Measurements from ENCODE around the gene GDI2.

Gene GDI2

GRCh38 chr10:5751601-5752253, 61.5 kb downstream of the GDI2 start:
- no peak overlapping the region for H3K4me3 ChIP-seq (ENCODE audit: low read length)
- peaks cover 3% of the 10 kb centered on the region for H3K36me3 ChIP-seq (ENCODE audit: control insufficient read depth, insufficient read depth, low read length)
- H3K9ac ChIP-seq (ENCODE audit: low read length) = no peak overlapping the region
- peaks cover 6% of the 10 kb centered on the region for H3K79me2 ChIP-seq (ENCODE audit: control insufficient read depth, insufficient read depth, low read length)
- no peaks in the 10 kb centered on the region for H3K27me3 ChIP-seq (ENCODE audit: insufficient read depth, low read length, poor library complexity)
- no peak overlapping the region for H2BK5ac ChIP-seq (ENCODE audit: low read length)
- no CpG with 5 or more reads among the region's 6 CpGs for WGBS (ENCODE audit: extremely low coverage, insufficient coverage, low lambda C conversion rate)
- H2BK120ac ChIP-seq (ENCODE audit: low read depth, low read length) = no peak overlapping the region
- H3K4me2 ChIP-seq (ENCODE audit: low read length) = no peak overlapping the region
- H3K4me1 ChIP-seq (ENCODE audit: control insufficient read depth, low read depth, low read length) = peaks cover 7% of the 10 kb centered on the region
- no peak overlapping the region for H2AK5ac ChIP-seq (ENCODE audit: low read length)
- H2BK15ac ChIP-seq (replicated peaks; ENCODE audit: low read depth) = no peak overlapping the region
- H3K27ac ChIP-seq (ENCODE audit: low read depth, low read length) = no peak overlapping the region
- peaks cover 9% of the 10 kb centered on the region for H3K79me1 ChIP-seq (ENCODE audit: low read length)
- no peak overlapping the region for H3K18ac ChIP-seq (ENCODE audit: low read length)
- H4K8ac ChIP-seq (ENCODE audit: low read depth, low read length) = no peak overlapping the region
- H3K23ac ChIP-seq (ENCODE audit: low read length) = no peak overlapping the region
- peak; percentile 44 for DNase-seq
- H3K56ac ChIP-seq (ENCODE audit: low read length) = no peak overlapping the region
- no peak overlapping the region for H3K4ac ChIP-seq (ENCODE audit: low read depth, low read length)
- H4K5ac ChIP-seq (ENCODE audit: low read length) = no peak overlapping the region

DNA sequence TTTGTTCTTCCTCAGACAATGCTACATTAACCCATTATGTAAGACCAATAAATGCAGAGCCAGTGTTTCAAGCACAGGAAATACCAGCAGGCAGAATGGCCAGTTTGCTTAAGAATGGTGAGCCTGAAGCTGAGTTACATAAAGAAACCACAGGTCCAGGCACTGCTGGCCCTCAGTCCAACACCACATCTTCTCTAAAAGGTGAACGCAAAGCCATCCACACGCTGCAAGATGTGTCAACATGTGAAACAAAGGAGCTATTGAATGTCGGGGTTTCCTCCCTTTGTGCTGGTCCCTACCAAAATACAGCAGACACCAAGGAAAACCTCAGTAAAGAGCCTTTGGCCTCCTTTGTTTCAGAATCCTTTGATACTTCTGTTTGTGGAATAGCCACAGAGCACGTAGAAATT, 64.8 kb downstream of the GDI2 start:
- Histone ChIP-seq H2BK15ac (replicated peaks; ENCODE audit: low read depth) (no peak overlapping the region), H4K8ac (ENCODE audit: low read depth, low read length) (no peak overlapping the region), H3K27me3 (ENCODE audit: insufficient read depth, low read length, poor library complexity) (no peaks in the 10 kb centered on the region), H3K23ac (ENCODE audit: low read length) (no peak overlapping the region), H3K4me2 (ENCODE audit: low read length) (no peak overlapping the region), H3K36me3 (ENCODE audit: control insufficient read depth, insufficient read depth, low read length) (peaks cover 10% of the 10 kb centered on the region), H2AK5ac (ENCODE audit: low read length) (no peak overlapping the region), H3K18ac (ENCODE audit: low read length) (no peak overlapping the region), H3K4me3 (ENCODE audit: low read length) (no peak overlapping the region), H3K9ac (ENCODE audit: low read length) (no peak overlapping the region), H3K4ac (ENCODE audit: low read depth, low read length) (no peak overlapping the region), H3K79me1 (ENCODE audit: low read length) (peaks cover 9% of the 10 kb centered on the region), H3K27ac (ENCODE audit: low read depth, low read length) (no peak overlapping the region), H4K5ac (ENCODE audit: low read length) (no peak overlapping the region), H2BK5ac (ENCODE audit: low read length) (no peak overlapping the region), H3K56ac (ENCODE audit: low read length) (no peak overlapping the region), H2BK120ac (ENCODE audit: low read depth, low read length) (no peak overlapping the region), H3K4me1 (ENCODE audit: control insufficient read depth, low read depth, low read length) (peaks cover 7% of the 10 kb centered on the region), H3K79me2 (ENCODE audit: control insufficient read depth, insufficient read depth, low read length) (peaks cover 6% of the 10 kb centered on the region)
- WGBS (ENCODE audit: extremely low coverage, insufficient coverage, low lambda C conversion rate) = no CpG with 5 or more reads among the region's 4 CpGs
- no peak for DNase-seq

- Histone ChIP-seq H4K5ac (ENCODE audit: low read length) (no peak overlapping the region), H2BK5ac (ENCODE audit: low read length) (no peak overlapping the region), H3K4ac (ENCODE audit: low read depth, low read length) (no peak overlapping the region), H3K27ac (ENCODE audit: low read depth, low read length) (no peak overlapping the region), H3K56ac (ENCODE audit: low read length) (no peak overlapping the region), H3K4me2 (ENCODE audit: low read length) (no peak overlapping the region), H3K23ac (ENCODE audit: low read length) (no peak overlapping the region), H2BK120ac (ENCODE audit: low read depth, low read length) (no peak overlapping the region), H2BK15ac (replicated peaks; ENCODE audit: low read depth) (no peak overlapping the region), H3K79me2 (ENCODE audit: control insufficient read depth, insufficient read depth, low read length) (no peaks in the 10 kb centered on the region), H3K36me3 (ENCODE audit: control insufficient read depth, insufficient read depth, low read length) (peaks cover 10% of the 10 kb centered on the region), H3K27me3 (ENCODE audit: insufficient read depth, low read length, poor library complexity) (no peaks in the 10 kb centered on the region), H2AK5ac (ENCODE audit: low read length) (no peak overlapping the region), H3K4me3 (ENCODE audit: low read length) (no peak overlapping the region), H3K18ac (ENCODE audit: low read length) (no peak overlapping the region), H3K4me1 (ENCODE audit: control insufficient read depth, low read depth, low read length) (no peaks in the 10 kb centered on the region), H3K9ac (ENCODE audit: low read length) (no peak overlapping the region), H4K8ac (ENCODE audit: low read depth, low read length) (no peak overlapping the region), H3K79me1 (ENCODE audit: low read length) (no peaks in the 10 kb centered on the region)
- DNase-seq = no peak
- WGBS (ENCODE audit: extremely low coverage, insufficient coverage, low lambda C conversion rate) = no CpG with 5 or more reads among the region's 4 CpGs
Observed at GRCh38 chr10:5746197-5746596, 67.0 kb downstream of the GDI2 start.

DNA sequence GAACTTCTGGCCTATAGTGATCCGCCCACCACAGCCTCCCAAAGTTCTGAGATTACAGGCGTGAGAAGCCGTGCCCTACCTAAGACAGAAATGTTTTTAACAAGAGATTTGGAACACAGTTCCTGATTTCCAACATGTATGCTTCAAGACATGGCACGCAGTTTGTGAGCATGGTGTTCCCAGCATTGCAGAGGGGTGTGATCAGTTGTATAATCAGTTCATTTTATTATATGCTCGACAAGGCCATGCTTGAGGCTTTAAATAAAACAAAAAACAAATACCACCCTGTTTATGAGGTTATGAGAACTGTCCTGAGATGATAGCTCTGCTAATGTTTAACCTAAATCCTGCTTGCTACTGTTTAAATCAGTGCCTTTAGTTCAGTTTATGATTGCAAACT, 68.4 kb downstream of the GDI2 start:
- WGBS (ENCODE audit: extremely low coverage, insufficient coverage, low lambda C conversion rate) = no CpG with 5 or more reads among the region's 5 CpGs
- H3K27ac ChIP-seq (ENCODE audit: low read depth, low read length) = no peak overlapping the region
- no peak overlapping the region for H3K56ac ChIP-seq (ENCODE audit: low read length)
- no peak overlapping the region for H3K23ac ChIP-seq (ENCODE audit: low read length)
- no peak overlapping the region for H3K4me2 ChIP-seq (ENCODE audit: low read length)
- no peaks in the 10 kb centered on the region for H3K27me3 ChIP-seq (ENCODE audit: insufficient read depth, low read length, poor library complexity)
- H3K36me3 ChIP-seq (ENCODE audit: control insufficient read depth, insufficient read depth, low read length) = peaks cover 12% of the 10 kb centered on the region
- H2AK5ac ChIP-seq (ENCODE audit: low read length) = no peak overlapping the region
- H3K18ac ChIP-seq (ENCODE audit: low read length) = no peak overlapping the region
- H2BK15ac ChIP-seq (replicated peaks; ENCODE audit: low read depth) = no peak overlapping the region
- H3K9ac ChIP-seq (ENCODE audit: low read length) = no peak overlapping the region
- H3K4ac ChIP-seq (ENCODE audit: low read depth, low read length) = no peak overlapping the region
- no peaks in the 10 kb centered on the region for H3K79me1 ChIP-seq (ENCODE audit: low read length)
- H4K5ac ChIP-seq (ENCODE audit: low read length) = no peak overlapping the region
- H2BK120ac ChIP-seq (ENCODE audit: low read depth, low read length) = no peak overlapping the region
- no peaks in the 10 kb centered on the region for H3K79me2 ChIP-seq (ENCODE audit: control insufficient read depth, insufficient read depth, low read length)
- H3K4me3 ChIP-seq (ENCODE audit: low read length) = no peak overlapping the region
- H2BK5ac ChIP-seq (ENCODE audit: low read length) = no peak overlapping the region
- DNase-seq = no peak
- H3K4me1 ChIP-seq (ENCODE audit: control insufficient read depth, low read depth, low read length) = no peaks in the 10 kb centered on the region
- no peak overlapping the region for H4K8ac ChIP-seq (ENCODE audit: low read depth, low read length)

- Histone ChIP-seq H3K23ac (ENCODE audit: low read length) (no peak overlapping the region), H3K36me3 (ENCODE audit: control insufficient read depth, insufficient read depth, low read length) (peaks cover 12% of the 10 kb centered on the region)
- WGBS (ENCODE audit: extremely low coverage, insufficient coverage, low lambda C conversion rate) = no CpG with 5 or more reads among the region's 5 CpGs
Observed at GRCh38 chr10:5743736-5744135, 69.5 kb downstream of the GDI2 start.

GRCh38 chr10:5742116-5742515, 71.1 kb downstream of the GDI2 start:
- H3K4me3 ChIP-seq (ENCODE audit: low read length) = no peak overlapping the region
- peaks cover 2% of the 10 kb centered on the region for H3K79me1 ChIP-seq (ENCODE audit: low read length)
- no peak overlapping the region for H2BK15ac ChIP-seq (replicated peaks; ENCODE audit: low read depth)
- no peak overlapping the region for H2BK5ac ChIP-seq (ENCODE audit: low read length)
- no peak overlapping the region for H3K4ac ChIP-seq (ENCODE audit: low read depth, low read length)
- no peak overlapping the region for H2AK5ac ChIP-seq (ENCODE audit: low read length)
- H3K36me3 ChIP-seq (ENCODE audit: control insufficient read depth, insufficient read depth, low read length) = peaks cover 11% of the 10 kb centered on the region
- H3K4me1 ChIP-seq (ENCODE audit: control insufficient read depth, low read depth, low read length) = no peaks in the 10 kb centered on the region
- WGBS (ENCODE audit: extremely low coverage, insufficient coverage, low lambda C conversion rate) = no CpG with 5 or more reads among the region's 6 CpGs
- H3K27me3 ChIP-seq (ENCODE audit: insufficient read depth, low read length, poor library complexity) = no peaks in the 10 kb centered on the region
- H4K5ac ChIP-seq (ENCODE audit: low read length) = no peak overlapping the region
- no peak overlapping the region for H2BK120ac ChIP-seq (ENCODE audit: low read depth, low read length)
- no peak overlapping the region for H3K27ac ChIP-seq (ENCODE audit: low read depth, low read length)
- no peak overlapping the region for H3K56ac ChIP-seq (ENCODE audit: low read length)
- no peaks in the 10 kb centered on the region for H3K79me2 ChIP-seq (ENCODE audit: control insufficient read depth, insufficient read depth, low read length)
- no peak overlapping the region for H3K4me2 ChIP-seq (ENCODE audit: low read length)
- H3K18ac ChIP-seq (ENCODE audit: low read length) = no peak overlapping the region
- no peak for DNase-seq
- no peak overlapping the region for H4K8ac ChIP-seq (ENCODE audit: low read depth, low read length)
- H3K23ac ChIP-seq (ENCODE audit: low read length) = no peak overlapping the region
- H3K9ac ChIP-seq (ENCODE audit: low read length) = no peak overlapping the region

More at GRCh38 chr10:5743736-5744135, 69.5 kb downstream of the GDI2 start:
- no peak for DNase-seq
- Histone ChIP-seq H3K18ac (ENCODE audit: low read length) (no peak overlapping the region), H3K79me2 (ENCODE audit: control insufficient read depth, insufficient read depth, low read length) (no peaks in the 10 kb centered on the region), H3K79me1 (ENCODE audit: low read length) (no peaks in the 10 kb centered on the region), H3K4me1 (ENCODE audit: control insufficient read depth, low read depth, low read length) (no peaks in the 10 kb centered on the region), H3K4me2 (ENCODE audit: low read length) (no peak overlapping the region), H3K56ac (ENCODE audit: low read length) (no peak overlapping the region), H4K5ac (ENCODE audit: low read length) (no peak overlapping the region), H2BK5ac (ENCODE audit: low read length) (no peak overlapping the region), H3K4ac (ENCODE audit: low read depth, low read length) (no peak overlapping the region), H4K8ac (ENCODE audit: low read depth, low read length) (no peak overlapping the region), H2BK120ac (ENCODE audit: low read depth, low read length) (no peak overlapping the region), H2AK5ac (ENCODE audit: low read length) (no peak overlapping the region), H3K27me3 (ENCODE audit: insufficient read depth, low read length, poor library complexity) (no peaks in the 10 kb centered on the region), H3K27ac (ENCODE audit: low read depth, low read length) (no peak overlapping the region), H3K9ac (ENCODE audit: low read length) (no peak overlapping the region), H3K4me3 (ENCODE audit: low read length) (no peak overlapping the region), H2BK15ac (replicated peaks; ENCODE audit: low read depth) (no peak overlapping the region)

All from mesendoderm (in vitro differentiated cells).